OCI-LY1 (cell line): ENCODE measurements around the gene PANK4.

Experiments used
- EZH2 ChIP-seq: fragments of 200-600 bp; sonication (generic), shearing (Covaris generic); IDR thresholded peaks from 2 replicates; pipeline ENCODE4 v1.8.0; 2017; ENCODE audit warnings: borderline replicate concordance, mixed run types, mild to moderate bottlenecking, antibody characterized with exemption, low read length, moderate library complexity, mixed read lengths
- TF ChIP-seq, protein P1 (sequence below): fragments of 200-600 bp; sonication (generic), shearing (Covaris generic); IDR thresholded peaks from 2 replicates; pipeline ENCODE4 v1.5.1; 2017; ENCODE audit warnings: mild to moderate bottlenecking, antibody characterized with exemption, low read length, moderate library complexity, mixed read lengths

- TF ChIP-seq, protein P1, sequence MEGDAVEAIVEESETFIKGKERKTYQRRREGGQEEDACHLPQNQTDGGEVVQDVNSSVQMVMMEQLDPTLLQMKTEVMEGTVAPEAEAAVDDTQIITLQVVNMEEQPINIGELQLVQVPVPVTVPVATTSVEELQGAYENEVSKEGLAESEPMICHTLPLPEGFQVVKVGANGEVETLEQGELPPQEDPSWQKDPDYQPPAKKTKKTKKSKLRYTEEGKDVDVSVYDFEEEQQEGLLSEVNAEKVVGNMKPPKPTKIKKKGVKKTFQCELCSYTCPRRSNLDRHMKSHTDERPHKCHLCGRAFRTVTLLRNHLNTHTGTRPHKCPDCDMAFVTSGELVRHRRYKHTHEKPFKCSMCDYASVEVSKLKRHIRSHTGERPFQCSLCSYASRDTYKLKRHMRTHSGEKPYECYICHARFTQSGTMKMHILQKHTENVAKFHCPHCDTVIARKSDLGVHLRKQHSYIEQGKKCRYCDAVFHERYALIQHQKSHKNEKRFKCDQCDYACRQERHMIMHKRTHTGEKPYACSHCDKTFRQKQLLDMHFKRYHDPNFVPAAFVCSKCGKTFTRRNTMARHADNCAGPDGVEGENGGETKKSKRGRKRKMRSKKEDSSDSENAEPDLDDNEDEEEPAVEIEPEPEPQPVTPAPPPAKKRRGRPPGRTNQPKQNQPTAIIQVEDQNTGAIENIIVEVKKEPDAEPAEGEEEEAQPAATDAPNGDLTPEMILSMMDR, result no peak
- TF ChIP-seq EZH2, result no peak
Observed at GRCh38 chr1:2474104-2474844, 52.1 kb downstream of the PANK4 start.
